HG03025 (cell line): Measurements from ENCODE around the gene RAB7B.
A peak's percentile ranks its signal among the peaks of the same experiment; 100 is the strongest.
"Not testable (repeated sequence)": the region's sequence is repeated elsewhere in the genome, so short reads cannot be mapped to it uniquely, and the experiment has no call there.

Experiments used
- ATAC-seq: cut with Tn5 transposase; IDR thresholded peaks from one replicate; pipeline ENCODE4 v1.9.1; 2021; ENCODE audit warnings: mild to moderate bottlenecking, moderate library complexity; ENCODE audit not compliant: unreplicated experiment, low FRiP score

RAB7B gene, protein sequence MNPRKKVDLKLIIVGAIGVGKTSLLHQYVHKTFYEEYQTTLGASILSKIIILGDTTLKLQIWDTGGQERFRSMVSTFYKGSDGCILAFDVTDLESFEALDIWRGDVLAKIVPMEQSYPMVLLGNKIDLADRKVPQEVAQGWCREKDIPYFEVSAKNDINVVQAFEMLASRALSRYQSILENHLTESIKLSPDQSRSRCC

GRCh38 chr1:206002871-206003801 lies at the start of gene RAB7B:
Gene RAB7B (minus strand): TSS chr1:206003395. CDS start chr1:205994135, 9,260 bp downstream.
- ATAC-seq = no peak

- ATAC-seq = not testable (repeated sequence)
These were observed 49.2 kb upstream of the RAB7B start for GRCh38 chr1:206052231-206052865.

DNA sequence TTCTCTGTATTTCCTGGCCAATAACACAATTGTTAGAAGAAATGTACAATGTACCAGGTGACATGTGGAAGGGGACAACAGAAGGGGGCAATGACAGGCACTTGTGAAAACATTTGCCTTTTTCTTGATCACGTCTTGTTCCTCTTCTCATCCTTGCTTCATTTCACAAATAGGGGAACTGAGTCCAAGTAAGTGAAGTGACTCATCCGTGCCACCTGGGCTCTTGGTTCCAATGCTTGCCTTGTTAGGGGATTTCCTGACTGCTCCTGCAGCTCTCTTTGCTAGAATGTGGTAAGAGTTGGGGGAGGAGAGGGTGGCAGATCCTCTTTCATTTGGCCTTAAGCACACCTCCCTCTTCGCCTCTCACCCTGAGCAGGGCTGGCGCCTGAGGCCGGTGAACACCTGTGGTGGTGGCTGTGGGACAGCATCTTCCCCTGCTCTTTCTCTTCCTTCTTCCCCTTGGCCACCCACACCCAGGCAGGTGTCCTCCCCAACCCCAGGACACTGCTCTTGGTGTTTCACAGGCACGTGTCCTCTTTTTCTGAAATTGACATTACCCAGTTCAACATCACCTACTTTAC lies 47.5 kb upstream of the RAB7B start:
- peak; percentile 82 for ATAC-seq

- no peak for ATAC-seq
These were observed 46.9 kb upstream of the RAB7B start for GRCh38 chr1:206049919-206050600.

DNA sequence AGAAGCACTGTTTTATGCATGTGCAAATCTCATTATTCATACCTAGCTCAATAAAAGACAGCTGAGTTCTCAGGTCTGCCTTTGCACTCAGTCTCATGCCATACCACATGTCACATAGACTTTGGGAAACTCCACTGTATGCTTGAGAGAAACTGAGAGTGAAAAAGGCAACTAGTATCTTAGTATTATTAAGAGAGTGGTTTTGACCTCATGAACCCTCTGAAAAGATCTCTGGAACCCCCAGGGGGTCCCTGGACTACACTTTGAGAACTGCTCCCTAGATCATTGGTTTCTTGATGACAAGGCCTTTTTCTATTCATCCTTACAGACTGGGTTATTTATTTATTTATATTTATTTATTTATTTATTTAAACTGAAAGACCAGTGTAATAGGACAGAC lies 46.1 kb upstream of the RAB7B start:
- no peak for ATAC-seq

GRCh38 chr1:206048582-206048981 lies 45.4 kb upstream of the RAB7B start:
- no peak for ATAC-seq

DNA sequence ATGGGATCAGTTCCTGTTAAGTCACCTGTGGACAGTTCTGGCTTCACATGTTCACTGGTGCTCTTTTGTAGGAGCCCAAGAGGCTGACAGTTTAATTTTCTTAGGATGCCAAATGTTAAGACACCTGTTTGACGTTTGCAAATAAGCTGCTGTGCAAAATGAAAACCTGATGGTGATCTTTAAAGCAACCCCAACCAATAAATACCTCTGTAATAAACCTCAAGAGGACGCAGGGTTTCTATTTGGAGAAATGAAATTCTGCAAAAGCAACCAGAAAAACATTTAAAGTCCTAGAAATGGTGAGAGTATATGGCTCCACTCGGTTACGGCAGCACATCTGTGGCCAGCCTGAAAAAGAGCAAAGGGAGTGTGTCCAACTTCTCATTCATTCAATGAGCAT lies 44.1 kb upstream of the RAB7B start:
- no peak for ATAC-seq

- no peak for ATAC-seq
These were observed 38.4 kb upstream of the RAB7B start for GRCh38 chr1:206041640-206042039.

DNA sequence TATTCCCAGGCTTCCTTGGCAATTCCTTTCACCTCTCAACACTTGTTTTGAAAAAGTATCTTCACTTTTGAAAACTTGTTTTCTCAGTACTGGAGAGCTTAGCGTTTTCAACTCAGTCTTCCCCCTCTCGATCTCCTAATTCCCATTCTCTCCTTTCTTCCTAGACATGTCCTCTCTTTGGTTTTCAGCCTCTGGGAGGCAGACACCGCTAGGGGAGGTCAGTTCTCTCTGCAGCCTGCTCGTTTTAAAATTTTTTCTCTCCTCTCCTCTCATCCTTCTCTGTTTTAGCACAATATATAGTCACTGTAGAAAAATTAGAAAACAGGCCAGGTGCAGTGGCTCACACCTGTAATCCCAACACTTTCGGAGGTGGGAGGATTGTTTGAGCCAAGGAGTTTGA lies 37.1 kb upstream of the RAB7B start:
- ATAC-seq = no peak

DNA sequence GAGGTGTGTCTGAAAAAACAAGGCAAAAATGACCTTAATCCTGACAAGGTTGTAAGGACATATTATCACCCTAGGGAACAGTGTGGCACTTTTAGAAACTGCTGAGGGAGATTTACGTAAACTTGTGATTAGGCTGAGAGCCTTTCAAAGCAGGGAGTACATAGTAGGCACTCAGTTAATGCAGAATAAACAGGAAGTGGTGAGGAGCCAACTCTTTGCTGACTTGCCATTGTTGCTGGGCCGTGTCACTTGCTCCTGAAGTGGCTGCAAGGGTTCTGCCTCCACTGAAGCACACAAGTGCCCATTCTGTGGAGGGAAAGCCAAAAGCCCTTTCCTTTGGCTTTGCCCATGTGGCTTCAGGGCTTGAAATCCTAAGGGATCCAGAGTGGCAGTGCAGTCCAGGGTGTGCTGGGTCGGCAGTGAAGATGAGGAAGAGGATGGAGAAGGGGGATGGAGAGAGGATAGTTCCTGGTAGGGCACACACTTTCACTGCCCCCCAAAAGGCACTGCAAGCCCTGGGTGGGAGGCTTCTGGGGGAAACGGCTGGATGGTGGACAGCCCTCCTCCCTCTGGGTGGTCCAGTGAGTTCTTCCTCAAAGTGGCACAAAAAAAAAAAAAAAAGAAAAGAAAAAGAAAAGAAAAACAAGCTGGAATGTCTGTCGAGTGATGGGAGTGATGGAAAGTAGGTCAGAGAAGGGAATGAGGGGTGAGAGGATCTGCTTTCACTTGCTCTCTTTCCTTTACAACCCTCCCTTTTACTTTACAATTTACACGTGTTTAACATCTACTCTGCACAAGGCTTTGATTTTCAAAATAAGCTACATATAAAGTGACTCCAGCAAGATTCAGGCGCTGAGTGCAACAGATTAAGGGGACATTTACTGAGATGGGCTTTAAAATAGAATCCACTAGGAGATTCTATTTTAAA lies 36.1 kb upstream of the RAB7B start:
- no peak for ATAC-seq

DNA sequence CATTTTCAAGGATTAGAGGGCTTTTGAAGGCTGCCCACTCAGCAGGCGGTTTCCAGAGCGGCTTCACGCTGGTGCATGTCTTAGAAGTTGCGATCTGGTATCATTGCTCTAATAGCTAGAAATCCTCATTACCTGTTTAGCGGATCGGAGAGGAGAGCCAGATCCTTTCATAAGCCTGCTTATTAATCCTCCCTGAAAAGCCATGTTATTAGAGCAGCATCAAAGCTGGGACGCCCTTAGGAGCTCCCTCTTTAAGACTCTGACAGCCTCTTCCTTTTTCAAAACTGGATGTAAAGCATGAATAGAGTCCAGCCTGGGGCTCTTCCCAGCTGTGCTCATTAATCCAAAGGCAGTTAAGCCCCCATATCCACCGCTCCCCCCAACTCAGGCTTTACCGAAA lies 34.4 kb upstream of the RAB7B start:
- ATAC-seq = no peak

DNA sequence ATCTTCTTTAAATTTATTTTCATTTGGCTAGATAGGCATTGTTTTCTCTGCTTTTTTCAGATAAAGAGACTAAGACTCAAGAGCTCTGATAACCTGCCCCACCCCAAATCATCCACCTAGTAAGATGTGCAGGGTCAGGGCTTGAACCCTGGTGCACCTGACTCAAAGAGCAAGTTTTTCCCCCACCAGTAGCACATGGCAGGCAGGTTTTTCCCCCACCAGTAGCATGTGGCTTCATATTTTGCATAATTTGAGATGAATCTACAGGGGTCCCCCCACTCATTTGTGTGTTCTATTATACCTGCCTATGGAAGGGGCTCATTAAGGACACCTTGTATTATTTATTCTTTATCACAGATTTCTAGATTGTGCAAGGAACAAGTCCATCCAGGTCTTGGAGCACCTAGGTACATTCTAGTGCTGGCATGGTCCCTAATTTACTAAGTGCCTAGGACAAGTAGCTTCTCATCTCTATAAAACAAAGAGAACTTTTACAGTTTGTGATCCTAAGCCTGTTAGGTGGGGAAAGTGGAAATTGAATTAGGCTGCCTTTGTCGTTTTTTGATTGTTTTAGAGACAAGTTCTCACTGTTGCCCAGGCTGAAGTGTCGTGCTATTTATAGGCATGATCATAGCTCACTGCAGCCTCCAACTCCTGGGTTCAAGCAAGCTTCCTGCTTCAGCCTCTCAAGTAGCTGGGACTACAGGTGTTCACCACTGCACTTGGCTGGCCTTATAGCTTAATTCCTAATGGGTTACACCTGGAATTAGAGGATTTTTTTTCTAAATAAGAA lies 33.7 kb upstream of the RAB7B start:
- ATAC-seq = no peak

DNA sequence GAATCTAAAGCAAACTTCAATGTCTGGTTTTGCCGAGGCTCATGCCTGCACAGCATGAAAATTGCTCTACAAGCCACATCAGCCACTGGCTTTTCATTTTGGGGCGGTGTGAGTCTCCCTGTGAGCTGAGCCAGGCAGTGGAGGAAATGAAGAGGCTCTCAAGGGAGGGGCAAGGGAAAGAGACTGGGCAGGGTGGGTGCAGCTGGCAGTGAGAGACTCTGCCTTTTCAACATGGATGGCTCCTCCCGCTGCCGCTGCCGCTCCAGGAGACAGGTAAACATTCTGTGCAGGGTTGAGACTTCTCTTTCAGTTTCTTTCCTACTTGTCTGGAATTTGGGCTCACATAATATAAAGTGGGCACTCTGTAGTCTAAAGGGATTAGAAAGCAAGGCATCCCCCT lies 31.8 kb upstream of the RAB7B start:
- ATAC-seq = no peak

DNA sequence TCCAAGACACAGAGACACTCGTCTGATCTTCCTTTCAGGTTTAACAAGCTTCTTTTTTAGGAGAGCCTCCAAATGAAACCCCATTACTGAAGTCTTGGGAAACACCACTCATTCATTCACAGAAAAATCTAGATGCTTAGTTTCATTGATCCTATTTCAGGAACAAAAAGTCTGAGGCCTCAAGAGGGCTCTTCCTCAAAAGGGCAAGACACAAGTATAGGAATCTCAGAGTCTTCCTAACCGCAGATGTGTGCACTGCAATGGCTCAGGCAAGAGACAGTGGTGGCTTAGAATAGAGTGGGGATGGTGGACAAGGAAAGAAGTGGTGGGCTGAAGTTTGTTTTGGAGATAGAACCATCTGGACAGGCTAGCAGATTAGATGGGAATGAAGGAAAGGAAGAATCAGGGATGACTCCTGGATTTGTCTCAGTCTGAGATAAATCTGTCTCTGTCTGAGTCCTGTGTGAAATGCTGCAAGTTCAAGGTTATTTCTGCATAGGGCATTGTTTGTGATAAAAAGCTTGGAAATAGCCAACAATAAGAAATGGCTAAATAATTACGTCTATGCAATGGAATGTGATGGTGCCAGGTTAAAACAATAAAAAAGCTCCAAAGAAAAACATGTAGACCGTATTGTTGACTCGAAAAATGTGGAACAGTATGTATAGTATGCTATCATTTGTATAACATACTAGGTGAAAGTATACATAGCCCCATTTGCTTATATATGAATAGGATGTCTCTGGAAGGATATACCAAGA lies 29.4 kb upstream of the RAB7B start:
- ATAC-seq = no peak

- no peak for ATAC-seq
These were observed 27.5 kb upstream of the RAB7B start for GRCh38 chr1:206030714-206031113.

- no peak for ATAC-seq
These were observed 27.0 kb upstream of the RAB7B start for GRCh38 chr1:206030191-206030590.

DNA sequence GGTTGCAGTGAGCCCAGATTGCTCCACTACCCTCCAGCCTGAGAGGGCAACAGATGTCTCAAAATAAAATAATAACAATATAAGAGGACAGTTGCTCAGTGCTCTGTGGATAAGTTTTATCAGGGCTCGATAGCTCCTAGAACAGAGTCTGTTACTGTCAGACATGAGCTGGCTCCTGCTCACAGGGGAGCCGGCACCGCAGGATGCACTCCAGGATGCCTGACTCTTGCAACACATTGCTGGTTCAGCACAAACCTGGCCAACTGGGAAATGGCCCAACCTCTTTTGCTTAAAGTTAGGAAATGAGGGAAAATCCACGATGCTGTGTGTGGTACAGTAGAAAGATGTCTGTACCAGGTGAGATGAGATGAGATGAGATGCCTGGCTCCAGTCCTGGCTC lies 26.3 kb upstream of the RAB7B start:
- ATAC-seq = no peak

- ATAC-seq = no peak
These were observed 22.2 kb upstream of the RAB7B start for GRCh38 chr1:206025283-206025820.
